HepG2 (cell line): ENCODE data around the gene UQCR10.

Source experiments
- ARHGAP35 ChIP-seq: sonication (generic); formaldehyde crosslinking; IDR thresholded peaks from 2 replicates; pipeline ENCODE4 v1.9.0; 2022; ENCODE audit warnings: mild to moderate bottlenecking, inconsistent platforms, moderate library complexity, missing genetic modification reagents, borderline replicate concordance
- ESRRA ChIP-seq: sonication (generic); formaldehyde crosslinking; IDR thresholded peaks from 2 replicates; pipeline ENCODE4 v1.5.1; 2020; ENCODE audit warnings: mild to moderate bottlenecking, low read depth, missing genetic modification reagents
- NFE2L2 ChIP-seq: fragments of 150-350 bp; IDR thresholded peaks from 2 replicates; pipeline ENCODE4 v1.6.1; 2014; ENCODE audit warnings: low read length
- RBM39 ChIP-seq: fragments of 200-400 bp; formaldehyde crosslinking; IDR thresholded peaks from one replicate; pipeline ENCODE4 v1.6.1; 2018; ENCODE audit warnings: antibody characterized with exemption, mild to moderate bottlenecking, low read depth, low read length; ENCODE audit not compliant: poor library complexity, severe bottlenecking
- SRF ChIP-seq: IDR thresholded peaks from 2 replicates; pipeline ENCODE4 v1.6.1; 2011; ENCODE audit warnings: mild to moderate bottlenecking, low read depth, low read length, moderate library complexity
- THYN1 ChIP-seq: sonication (generic); formaldehyde crosslinking; IDR thresholded peaks from 2 replicates; pipeline ENCODE4 v1.8.1; 2023; ENCODE audit warnings: low read depth, mild to moderate bottlenecking, moderate library complexity, missing genetic modification reagents, borderline replicate concordance
- XRCC5 ChIP-seq: fragments of 200-400 bp; formaldehyde crosslinking; optimal IDR thresholded peaks from 2 replicates; pipeline ENCODE3; 2017; ENCODE audit warnings: mild to moderate bottlenecking, low read length
- ZBTB7B ChIP-seq: sonication (generic); formaldehyde crosslinking; IDR thresholded peaks from 2 replicates; pipeline ENCODE4 v1.4.0; 2020; ENCODE audit warnings: missing genetic modification reagents
- ZNF12 ChIP-seq: sonication (generic); formaldehyde crosslinking; IDR thresholded peaks from 2 replicates; pipeline ENCODE4 v1.5.0; 2020; ENCODE audit warnings: missing genetic modification reagents
- ZNF33A ChIP-seq: sonication (generic); formaldehyde crosslinking; IDR thresholded peaks from 2 replicates; pipeline ENCODE4 v1.5.1; 2020; ENCODE audit warnings: missing genetic modification reagents, mild to moderate bottlenecking, moderate library complexity, borderline replicate concordance
- ZNF780A ChIP-seq: sonication (generic); formaldehyde crosslinking; IDR thresholded peaks from 2 replicates; pipeline ENCODE4 v1.8.0; 2022; ENCODE audit warnings: mild to moderate bottlenecking, missing genetic modification reagents, moderate library complexity
- TF ChIP-seq, protein P1 (sequence below): sonication (generic); formaldehyde crosslinking; IDR thresholded peaks from 2 replicates; pipeline ENCODE4 v1.5.0; 2020; ENCODE audit warnings: mild to moderate bottlenecking, missing genetic modification reagents, moderate library complexity
- TF ChIP-seq, protein P2 (sequence below): sonication (generic); formaldehyde crosslinking; IDR thresholded peaks from 2 replicates; pipeline ENCODE4 v1.4.0; 2020; ENCODE audit warnings: mild to moderate bottlenecking, missing genetic modification reagents, borderline replicate concordance

GRCh38 chr22:29810216-29810615 is 43.0 kb downstream of the UQCR10 start:
- TF ChIP-seq XRCC5, result no peak
- no peak for TF ChIP-seq SRF
- TF ChIP-seq, protein P1, sequence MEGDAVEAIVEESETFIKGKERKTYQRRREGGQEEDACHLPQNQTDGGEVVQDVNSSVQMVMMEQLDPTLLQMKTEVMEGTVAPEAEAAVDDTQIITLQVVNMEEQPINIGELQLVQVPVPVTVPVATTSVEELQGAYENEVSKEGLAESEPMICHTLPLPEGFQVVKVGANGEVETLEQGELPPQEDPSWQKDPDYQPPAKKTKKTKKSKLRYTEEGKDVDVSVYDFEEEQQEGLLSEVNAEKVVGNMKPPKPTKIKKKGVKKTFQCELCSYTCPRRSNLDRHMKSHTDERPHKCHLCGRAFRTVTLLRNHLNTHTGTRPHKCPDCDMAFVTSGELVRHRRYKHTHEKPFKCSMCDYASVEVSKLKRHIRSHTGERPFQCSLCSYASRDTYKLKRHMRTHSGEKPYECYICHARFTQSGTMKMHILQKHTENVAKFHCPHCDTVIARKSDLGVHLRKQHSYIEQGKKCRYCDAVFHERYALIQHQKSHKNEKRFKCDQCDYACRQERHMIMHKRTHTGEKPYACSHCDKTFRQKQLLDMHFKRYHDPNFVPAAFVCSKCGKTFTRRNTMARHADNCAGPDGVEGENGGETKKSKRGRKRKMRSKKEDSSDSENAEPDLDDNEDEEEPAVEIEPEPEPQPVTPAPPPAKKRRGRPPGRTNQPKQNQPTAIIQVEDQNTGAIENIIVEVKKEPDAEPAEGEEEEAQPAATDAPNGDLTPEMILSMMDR, result no peak
- no peak for TF ChIP-seq ZNF33A (CRISPR knock-in tag)
- TF ChIP-seq RBM39, result no peak
- no peak for TF ChIP-seq THYN1
- no peak for TF ChIP-seq NFE2L2
- TF ChIP-seq ZBTB7B (CRISPR knock-in tag), result no peak
- TF ChIP-seq ESRRA (CRISPR knock-in tag), result no peak
- no peak for TF ChIP-seq ZNF12 (CRISPR knock-in tag)
- TF ChIP-seq, protein P2, sequence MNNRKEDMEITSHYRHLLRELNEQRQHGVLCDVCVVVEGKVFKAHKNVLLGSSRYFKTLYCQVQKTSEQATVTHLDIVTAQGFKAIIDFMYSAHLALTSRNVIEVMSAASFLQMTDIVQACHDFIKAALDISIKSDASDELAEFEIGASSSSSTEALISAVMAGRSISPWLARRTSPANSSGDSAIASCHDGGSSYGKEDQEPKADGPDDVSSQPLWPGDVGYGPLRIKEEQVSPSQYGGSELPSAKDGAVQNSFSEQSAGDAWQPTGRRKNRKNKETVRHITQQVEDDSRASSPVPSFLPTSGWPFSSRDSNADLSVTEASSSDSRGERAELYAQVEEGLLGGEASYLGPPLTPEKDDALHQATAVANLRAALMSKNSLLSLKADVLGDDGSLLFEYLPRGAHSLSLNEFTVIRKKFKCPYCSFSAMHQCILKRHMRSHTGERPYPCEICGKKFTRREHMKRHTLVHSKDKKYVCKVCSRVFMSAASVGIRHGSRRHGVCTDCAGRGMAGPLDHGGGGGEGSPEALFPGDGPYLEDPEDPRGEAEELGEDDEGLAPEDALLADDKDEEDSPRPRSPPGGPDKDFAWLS, result no peak
- no peak for TF ChIP-seq ARHGAP35 (CRISPR knock-in tag)
- TF ChIP-seq ZNF780A (CRISPR knock-in tag), result no peak
